Stomach (tissue), 9 donors: ENCODE data around the gene IL22RA2. TPM values are rescaled to one million over a fixed set of nuclear protein-coding genes. Genes with fewer than 3 reads are reported as not detected.

Source experiments
- DNase-seq, 2 donors: peaks; one replicate each; pipeline versions ENCODE4 v3.0.0 to v3.0.0-alpha.2; 2013 to 2019
- H3K27ac ChIP-seq, 5 donors: fragments of 200-600 bp in 4 of 5; sonication (generic) in 4 of 5; one replicate each; pipeline ENCODE4 v1.5.1; 2013 to 2019; ENCODE audit warnings: mild to moderate bottlenecking in 1 of 5, moderate library complexity in 1 of 5
- H3K27me3 ChIP-seq, 3 donors: fragments of 200-600 bp; sonication (generic); one replicate each; pipeline ENCODE4 v1.5.1; 2017 to 2019; ENCODE audit warnings: mixed run types in 1 of 3
- H3K36me3 ChIP-seq, 4 donors: fragments of 200-600 bp; sonication (generic); 1 replicate in 3 of 4; 2 replicates in 1 of 4; pipeline ENCODE4 v1.5.1; 2016 to 2019
- H3K4me1 ChIP-seq, 4 donors: fragments of 200-600 bp; sonication (generic); one replicate each; pipeline ENCODE4 v1.5.1; 2016 to 2019
- H3K4me3 ChIP-seq, 4 donors: fragments of 200-600 bp; sonication (generic) in 3 of 4; one replicate each; pipeline ENCODE4 v1.5.1; 2016 to 2019; ENCODE audit warnings: mild to moderate bottlenecking in 1 of 4
- H3K9me3 ChIP-seq, 4 donors: fragments of 200-600 bp; sonication (generic); one replicate each; pipeline ENCODE4 v1.5.1; 2016 to 2019
- EP300 ChIP-seq: sonication (generic); formaldehyde crosslinking; IDR thresholded peaks from one replicate; pipeline ENCODE4 v1.6.1; 2017; ENCODE audit warnings: antibody characterized with exemption
- POLR2A ChIP-seq, 4 donors: fragments of 450-650 bp; IDR thresholded peaks; one replicate each; pipeline ENCODE4 v1.6.1; 2016; ENCODE audit warnings: antibody characterized with exemption in 4 of 4, control low read depth in 2 of 4, mild to moderate bottlenecking in 1 of 4, moderate library complexity in 1 of 4
- POLR2AphosphoS5 ChIP-seq, 3 donors: sonication (generic); formaldehyde crosslinking; IDR thresholded peaks; one replicate each; pipeline ENCODE4 v1.6.1; 2016; ENCODE audit warnings: antibody characterized with exemption in 3 of 3
- WGBS, 5 donors: extraction: QIAGEN DNeasy Blood & Tissue Kit in 3 of 5; methylation state at CpG; one replicate each; pipeline versions ENCODE4 v1.1.5 to v1.1.7; 2013 to 2018; 5-methylcytosine and 5-hydroxymethylcytosine counted together
- intact Hi-C: fragments of 100-400 bp; cut with DNase I; formaldehyde crosslinking; loops from one replicate; pipeline ENCODE4 v1.15.1; 2023; ENCODE audit warnings: low total_unique reads
- polyA plus RNA-seq, 3 donors: library from polyadenylated mRNA; stranded (reverse); fragments of 200-250 nt; gene quantifications; one replicate each; pipeline ENCODE4 v1.2.3, GENCODE V29; 2013
- total RNA-seq, 5 donors: library from RNA; depleted of rRNA; stranded (reverse); fragments of >200 nt; gene quantifications; one replicate each; pipeline versions ENCODE4 v1.1.0 to v1.2.3, GENCODE V29; 2014 to 2016
- TF ChIP-seq, protein P1 (sequence below), 7 experiments: fragments of 450-650 bp in 4 of 7; fragments of 200-600 bp in 3 of 7; sonication (generic) in 3 of 7; IDR thresholded peaks; one replicate each; pipeline ENCODE4 v1.5.1; 2016 to 2019; ENCODE audit warnings: antibody characterized with exemption in 7 of 7, control low read depth in 2 of 7, mild to moderate bottlenecking in 1 of 7
- donor health status: healthy with polysubstance abuse.
- donor health status: Bipolar disorder and iron deficiency.
- donor health status: healthy.

The IL22RA2 gene
- total and polyA plus RNA-seq, 8 donors, result 0.05 TPM; not detected in 7

GRCh38 chr6:137177611-137178010 is 4.2 kb upstream of the IL22RA2 start:
- no peaks in the 10 kb centered on the region for H3K27me3 ChIP-seq
- H3K9me3 ChIP-seq, result peaks cover 0 to 23% (median 9%) of the 10 kb centered on the region in 4 donors
- intact Hi-C loops, result no loop called here
- TF ChIP-seq EP300 (no peak), POLR2AphosphoS5 (IDR thresholded peaks at IDR 0.05) (no peak)
- H3K4me3 ChIP-seq, result no peak overlapping the region
- no peak overlapping the region for H3K27ac ChIP-seq
- 88 to 100% (median 96%) methylated on average over 1 of the region's 1 CpG for WGBS, 5 donors
- no peak for DNase-seq
- H3K4me1 ChIP-seq, result no peaks in the 10 kb centered on the region
- H3K36me3 ChIP-seq, result no peaks in the 10 kb centered on the region

GRCh38 chr6:137176729-137177128 is 3.3 kb upstream of the IL22RA2 start:
- WGBS, 5 donors, result 79 to 88% (median 84%) methylated on average over 5 of the region's 5 CpGs
- Histone ChIP-seq H3K4me3 (no peak overlapping the region), H3K36me3 (no peaks in the 10 kb centered on the region), H3K9me3 (peaks cover 0 to 14% (median 5%) of the 10 kb centered on the region in 4 donors), H3K27me3 (no peaks in the 10 kb centered on the region), H3K4me1 (no peaks in the 10 kb centered on the region), H3K27ac (no peak overlapping the region)
- TF ChIP-seq POLR2A (IDR thresholded peaks at IDR 0.05) (no peak), POLR2AphosphoS5 (IDR thresholded peaks at IDR 0.05) (no peak), EP300 (no peak)
- TF ChIP-seq, protein P1, sequence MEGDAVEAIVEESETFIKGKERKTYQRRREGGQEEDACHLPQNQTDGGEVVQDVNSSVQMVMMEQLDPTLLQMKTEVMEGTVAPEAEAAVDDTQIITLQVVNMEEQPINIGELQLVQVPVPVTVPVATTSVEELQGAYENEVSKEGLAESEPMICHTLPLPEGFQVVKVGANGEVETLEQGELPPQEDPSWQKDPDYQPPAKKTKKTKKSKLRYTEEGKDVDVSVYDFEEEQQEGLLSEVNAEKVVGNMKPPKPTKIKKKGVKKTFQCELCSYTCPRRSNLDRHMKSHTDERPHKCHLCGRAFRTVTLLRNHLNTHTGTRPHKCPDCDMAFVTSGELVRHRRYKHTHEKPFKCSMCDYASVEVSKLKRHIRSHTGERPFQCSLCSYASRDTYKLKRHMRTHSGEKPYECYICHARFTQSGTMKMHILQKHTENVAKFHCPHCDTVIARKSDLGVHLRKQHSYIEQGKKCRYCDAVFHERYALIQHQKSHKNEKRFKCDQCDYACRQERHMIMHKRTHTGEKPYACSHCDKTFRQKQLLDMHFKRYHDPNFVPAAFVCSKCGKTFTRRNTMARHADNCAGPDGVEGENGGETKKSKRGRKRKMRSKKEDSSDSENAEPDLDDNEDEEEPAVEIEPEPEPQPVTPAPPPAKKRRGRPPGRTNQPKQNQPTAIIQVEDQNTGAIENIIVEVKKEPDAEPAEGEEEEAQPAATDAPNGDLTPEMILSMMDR (IDR thresholded peaks at IDR 0.05), result no peak
- intact Hi-C loops, result no loop called here
- DNase-seq, result no peak

DNA sequence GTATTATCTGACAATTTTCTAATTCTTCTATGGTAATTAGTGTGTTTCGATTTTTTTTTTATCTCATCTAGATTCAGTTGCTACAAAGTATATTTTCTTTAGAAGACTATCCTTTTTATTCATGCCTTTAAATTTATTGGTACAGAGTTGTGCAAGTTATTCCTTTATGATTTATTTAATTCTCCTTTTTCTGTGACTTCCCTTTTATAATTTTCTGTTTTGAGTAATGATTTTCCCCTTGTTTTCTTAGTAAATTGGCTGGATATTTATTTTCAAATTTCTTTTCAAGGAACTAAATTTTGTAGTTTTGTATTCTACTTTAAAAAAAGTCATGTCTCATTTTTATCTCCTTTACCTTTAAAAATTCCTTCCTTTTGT is 2.4 kb upstream of the IL22RA2 start:
- Histone ChIP-seq H3K27ac (no peak overlapping the region), H3K4me1 (no peaks in the 10 kb centered on the region), H3K27me3 (no peaks in the 10 kb centered on the region), H3K36me3 (no peaks in the 10 kb centered on the region), H3K4me3 (no peak overlapping the region), H3K9me3 (peaks cover 0 to 5% (median under 1%) of the 10 kb centered on the region in 4 donors)
- intact Hi-C loops, result no loop called here
- TF ChIP-seq, protein P1 (IDR thresholded peaks at IDR 0.05), result no peak
- TF ChIP-seq POLR2AphosphoS5 (IDR thresholded peaks at IDR 0.05), result no peak
- 22 to 93% (median 82%) methylated on average over 1 of the region's 1 CpG for WGBS, 5 donors
- no peak for DNase-seq

- Histone ChIP-seq H3K9me3 (peaks cover 0 to under 1% (median 0%) of the 10 kb centered on the region in 4 donors), H3K4me1 (no peaks in the 10 kb centered on the region), H3K4me3 (no peak overlapping the region), H3K36me3 (no peaks in the 10 kb centered on the region), H3K27me3 (no peaks in the 10 kb centered on the region), H3K27ac (no peak overlapping the region)
- TF ChIP-seq EP300 (no peak), POLR2AphosphoS5 (IDR thresholded peaks at IDR 0.05) (no peak), POLR2A (IDR thresholded peaks at IDR 0.05) (no peak)
- TF ChIP-seq, protein P1 (IDR thresholded peaks at IDR 0.05), result no peak
- 38 to 52% (median 39%) methylated on average over 4 of the region's 4 CpGs for WGBS, 5 donors
- no peak for DNase-seq
- intact Hi-C loops, result no loop called here
These were observed 1.9 kb upstream of the IL22RA2 start for GRCh38 chr6:137175157-137175867.

- H3K36me3 ChIP-seq, result no peaks in the 10 kb centered on the region
- no peaks in the 10 kb centered on the region for H3K9me3 ChIP-seq
- TF ChIP-seq, protein P1 (IDR thresholded peaks at IDR 0.05), result no peak
- TF ChIP-seq EP300 (no peak), POLR2AphosphoS5 (IDR thresholded peaks at IDR 0.05) (no peak), POLR2A (IDR thresholded peaks at IDR 0.05) (no peak)
- no peak for DNase-seq
- no peak overlapping the region for H3K27ac ChIP-seq
- H3K4me1 ChIP-seq, result no peaks in the 10 kb centered on the region
- no peak overlapping the region for H3K4me3 ChIP-seq
- H3K27me3 ChIP-seq, result no peaks in the 10 kb centered on the region
- WGBS, 5 donors, result 93 to 96% (median 94%) methylated on average over 11 of the region's 11 CpGs
- intact Hi-C loops, result no loop called here
These were observed 561 bp downstream of the IL22RA2 start for GRCh38 chr6:137172734-137173431.
